ENCODE results near the gene EDA.

The EDA gene

DNA sequence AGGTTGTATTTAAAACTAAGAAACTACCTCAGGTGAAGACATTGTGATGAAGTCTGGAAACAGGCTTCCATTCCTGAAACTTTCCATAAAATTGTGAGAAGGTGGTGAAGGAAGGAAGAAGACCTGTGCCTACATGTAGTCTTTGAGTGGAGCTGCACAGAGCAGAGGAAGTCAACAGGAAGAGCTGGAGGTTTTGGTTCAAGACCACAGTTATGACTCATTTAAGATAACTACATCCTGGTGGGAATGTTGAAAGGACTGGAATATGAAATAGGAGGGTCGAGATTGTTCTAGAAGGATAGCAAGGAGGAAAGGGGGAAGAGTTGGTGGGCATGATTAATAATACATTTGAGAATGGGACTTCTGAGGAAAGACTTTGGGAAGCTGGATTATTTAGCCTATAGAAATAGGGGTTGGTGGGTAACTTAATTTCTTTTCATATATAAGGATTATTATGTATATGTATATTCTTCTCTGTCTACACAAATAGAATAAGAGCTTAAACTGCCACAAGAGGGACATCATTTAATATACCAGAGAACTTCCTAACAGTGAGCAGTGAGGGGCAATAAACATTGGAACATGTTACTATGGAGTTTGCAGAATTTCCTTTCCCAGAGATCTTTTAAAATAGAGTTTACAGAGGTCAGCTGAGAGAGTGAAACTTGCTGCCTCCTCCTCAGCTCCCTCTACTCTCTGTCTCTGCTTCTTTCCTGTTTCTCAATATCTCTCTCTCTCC is 410.4 kb downstream of the EDA start:
- no peak for DNase-seq (ENCODE audit: low read depth, low spot score)

- no peak for DNase-seq (ENCODE audit: low read depth, low spot score)
These were observed 410.9 kb downstream of the EDA start for GRCh38 chrX:70026851-70027200.

DNA sequence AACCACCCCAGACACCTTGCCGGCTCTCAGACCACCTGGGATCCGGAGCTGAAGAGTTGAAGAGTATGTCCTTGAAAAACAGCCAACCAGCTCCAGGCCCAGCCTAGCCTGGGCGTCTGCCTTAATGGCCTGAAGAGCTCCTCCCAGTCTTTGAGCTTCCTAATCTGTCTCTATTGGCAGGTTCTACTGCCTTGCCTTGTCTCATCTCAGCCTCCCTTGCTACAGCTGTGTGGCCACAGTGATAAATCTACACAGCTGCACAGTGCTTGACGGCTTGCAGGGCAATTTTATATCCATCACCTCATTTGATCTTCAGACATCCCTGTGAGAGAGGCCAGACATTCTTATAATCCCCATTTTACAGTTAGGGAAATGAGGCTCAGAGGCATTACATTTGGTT is 413.9 kb downstream of the EDA start:
- DNase-seq (ENCODE audit: low read depth, low spot score), result peak; percentile 79

GRCh38 chrX:70030301-70030767 is 414.4 kb downstream of the EDA start:
- peak; percentile 72 for DNase-seq (ENCODE audit: low read depth, low spot score)

DNA sequence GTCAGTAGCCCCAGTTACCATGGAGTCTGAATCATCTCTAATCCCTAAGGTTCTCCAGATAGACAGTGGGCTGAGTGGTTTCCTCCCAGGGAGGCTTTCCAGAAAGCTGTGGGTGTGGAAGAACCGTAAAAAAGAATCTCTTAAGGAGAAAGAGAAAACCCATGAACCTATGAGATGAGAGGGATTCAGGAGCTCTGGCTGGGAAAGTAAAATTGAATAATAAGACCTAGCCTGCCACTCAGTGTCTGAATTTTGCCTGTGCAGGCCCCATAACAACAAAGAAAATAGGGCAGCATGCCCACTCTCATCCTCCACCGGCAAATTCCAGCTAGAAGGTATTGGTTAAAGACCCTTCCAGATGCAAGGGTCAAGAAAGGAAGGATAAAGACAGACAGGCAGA is 416.9 kb downstream of the EDA start:
- no peak for DNase-seq (ENCODE audit: low read depth, low spot score)

GRCh38 chrX:70033348-70034051 is 417.6 kb downstream of the EDA start:
- peak; percentile 64 for DNase-seq (ENCODE audit: low read depth, low spot score)

- DNase-seq (ENCODE audit: low read depth, low spot score), result no peak
These were observed 418.7 kb downstream of the EDA start for GRCh38 chrX:70034646-70035045.

DNA sequence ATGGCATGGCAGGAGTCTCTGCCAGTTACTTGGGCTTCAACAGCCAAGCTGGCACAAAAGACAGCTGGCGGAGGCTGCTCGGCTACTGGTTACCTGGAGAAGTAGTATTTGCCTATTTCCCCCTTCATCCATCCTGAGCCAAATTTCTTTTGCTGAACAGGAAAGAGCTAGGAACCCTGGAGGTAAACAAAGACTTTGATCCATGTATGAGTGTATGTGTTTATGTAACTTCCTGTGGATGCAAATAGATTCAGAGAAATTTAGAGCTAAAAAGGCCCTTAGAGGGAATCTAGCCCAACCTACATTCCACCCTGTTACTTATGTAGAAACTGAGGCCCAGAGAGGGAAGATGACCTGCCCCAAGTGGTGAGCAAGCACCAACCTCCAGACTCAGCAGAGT is 422.6 kb downstream of the EDA start:
- DNase-seq (ENCODE audit: low read depth, low spot score), result no peak

- DNase-seq (ENCODE audit: low read depth, low spot score), result no peak
These were observed 423.0 kb downstream of the EDA start for GRCh38 chrX:70038951-70039350.

- no peak for DNase-seq (ENCODE audit: low read depth, low spot score)
These were observed 423.8 kb downstream of the EDA start for GRCh38 chrX:70039758-70040157.

DNA sequence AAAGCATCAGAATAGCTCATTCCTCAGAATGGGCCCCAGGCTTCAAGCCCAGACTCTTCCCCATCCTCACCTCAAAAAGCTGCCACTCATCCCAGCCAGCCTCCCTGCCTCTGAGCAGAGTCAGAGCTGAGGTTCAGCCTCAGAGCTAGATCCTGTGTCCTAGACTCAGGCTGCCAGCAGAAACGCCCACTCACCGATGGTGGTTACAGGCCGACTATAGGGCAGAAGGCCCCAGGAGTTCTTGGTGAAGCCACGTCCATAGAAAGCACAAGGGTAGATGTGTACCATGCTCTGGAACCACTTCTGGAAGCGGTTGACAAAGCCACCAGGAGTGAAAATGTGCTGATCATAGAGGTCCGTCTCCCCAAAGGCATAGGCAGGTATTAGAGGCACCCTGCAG is 426.1 kb downstream of the EDA start:
- DNase-seq (ENCODE audit: low read depth, low spot score), result no peak

GRCh38 chrX:70042399-70043371 is 426.8 kb downstream of the EDA start:
- DNase-seq (ENCODE audit: low read depth, low spot score), result peak; percentile 72

DNA sequence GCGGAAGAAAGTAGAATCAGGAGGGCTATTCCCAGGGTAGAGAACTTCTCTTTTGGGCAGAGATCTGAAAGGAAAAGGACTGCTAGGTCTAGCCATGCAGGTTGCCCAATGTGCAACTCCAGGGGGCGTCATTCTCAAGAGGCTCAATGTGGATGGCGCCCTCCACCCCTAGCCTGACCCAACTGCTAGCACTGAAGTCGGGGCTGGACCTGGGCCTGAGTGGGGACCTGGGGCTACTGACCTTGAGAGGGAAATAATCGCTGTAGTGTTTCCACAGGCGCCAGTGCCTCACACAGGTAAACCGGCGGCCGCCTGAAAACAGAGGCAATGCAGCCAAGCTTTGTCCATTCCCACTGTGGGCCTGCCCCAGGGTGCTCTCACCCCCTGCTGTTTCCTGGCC is 427.8 kb downstream of the EDA start:
- DNase-seq (ENCODE audit: low read depth, low spot score), result no peak

- no peak for DNase-seq (ENCODE audit: low read depth, low spot score)
These were observed 428.8 kb downstream of the EDA start for GRCh38 chrX:70044541-70045245.

DNA sequence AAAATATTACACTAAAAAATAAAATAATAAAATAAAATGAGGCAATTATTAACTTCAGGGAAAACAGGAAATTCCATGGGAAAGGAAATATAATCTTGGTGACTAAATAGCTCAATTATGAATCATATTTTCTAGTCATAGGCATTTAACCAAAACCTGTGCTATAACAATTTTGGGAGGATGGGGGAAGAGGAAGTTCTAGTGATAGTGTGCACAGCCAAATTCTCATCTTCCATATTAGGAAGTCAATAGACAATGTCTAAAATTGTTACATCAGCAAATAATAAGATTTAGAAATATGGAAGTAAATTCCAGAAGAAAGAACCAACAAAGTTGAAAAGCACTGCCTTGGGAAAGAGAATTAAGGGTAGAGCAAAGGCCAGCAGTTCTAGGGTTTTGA is 431.1 kb downstream of the EDA start:
- DNase-seq (ENCODE audit: low read depth, low spot score), result no peak

DNA sequence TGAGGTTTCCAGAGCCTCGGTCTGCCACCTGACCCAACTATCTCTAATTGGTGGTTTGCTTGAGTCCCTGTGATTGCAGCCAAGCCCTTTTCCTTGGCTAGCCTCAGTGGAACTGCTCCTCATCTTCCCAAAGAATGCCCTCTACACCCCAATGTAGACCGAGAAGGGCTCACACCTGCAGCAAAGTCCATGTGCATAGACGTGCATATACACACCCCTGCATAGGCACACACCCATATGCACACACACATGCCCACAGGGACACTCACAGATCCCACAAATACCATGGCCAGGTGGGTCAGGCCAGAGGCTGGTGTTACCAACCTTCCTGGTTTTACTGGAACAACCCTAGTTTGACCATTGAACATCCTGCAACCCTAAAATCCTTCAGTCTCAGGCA is 433.5 kb downstream of the EDA start:
- DNase-seq (ENCODE audit: low read depth, low spot score), result no peak

DNA sequence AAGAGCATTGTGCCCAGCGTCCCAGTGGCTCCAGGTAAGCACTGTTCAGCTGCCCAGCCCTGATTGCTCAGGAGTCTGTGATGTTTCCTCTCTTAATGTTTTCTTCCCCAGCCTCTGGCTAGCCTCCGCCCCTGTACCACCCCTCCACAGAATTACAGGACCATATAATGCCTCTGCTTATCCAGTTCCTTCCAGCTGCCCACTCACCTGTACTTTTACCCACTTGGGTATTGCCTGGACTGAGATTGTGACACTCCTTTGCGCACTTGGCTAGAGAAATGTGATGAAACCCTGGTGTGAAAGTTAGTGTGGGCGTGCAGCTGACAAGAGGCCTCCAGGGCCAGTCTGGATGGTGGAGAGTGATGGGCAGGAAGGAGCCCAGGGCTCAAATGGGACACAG is 434.0 kb downstream of the EDA start, which contains the start of gene AWAT2:
TSS of gene AWAT2 (minus strand) at position 14 of the 400 bp plus-strand sequence. CDS start at position 8, 6 bp downstream.
- no peak for DNase-seq (ENCODE audit: low read depth, low spot score)

GRCh38 chrX:70052895-70053615 is 437.1 kb downstream of the EDA start:
- no peak for DNase-seq (ENCODE audit: low read depth, low spot score)

DNA sequence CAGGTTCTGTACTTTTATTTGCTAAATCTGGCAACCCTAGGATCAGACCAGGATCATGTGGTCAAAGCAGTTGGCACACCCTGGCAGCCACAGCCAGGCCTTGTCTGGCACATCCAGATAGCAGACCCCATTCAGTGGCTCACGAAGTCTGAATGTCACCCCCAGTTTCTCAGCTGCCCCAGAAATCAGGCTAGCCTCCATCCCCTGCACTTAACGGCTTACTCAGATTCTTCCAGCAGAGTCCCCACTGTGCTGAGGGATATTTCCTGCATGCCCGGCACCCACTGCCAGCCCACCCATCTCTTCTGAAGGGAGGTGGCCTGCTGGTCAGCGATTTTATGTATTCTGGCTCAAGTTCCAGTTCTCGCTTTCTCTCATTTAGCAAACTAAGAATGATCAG is 438.5 kb downstream of the EDA start:
- DNase-seq (ENCODE audit: low read depth, low spot score), result no peak

DNA sequence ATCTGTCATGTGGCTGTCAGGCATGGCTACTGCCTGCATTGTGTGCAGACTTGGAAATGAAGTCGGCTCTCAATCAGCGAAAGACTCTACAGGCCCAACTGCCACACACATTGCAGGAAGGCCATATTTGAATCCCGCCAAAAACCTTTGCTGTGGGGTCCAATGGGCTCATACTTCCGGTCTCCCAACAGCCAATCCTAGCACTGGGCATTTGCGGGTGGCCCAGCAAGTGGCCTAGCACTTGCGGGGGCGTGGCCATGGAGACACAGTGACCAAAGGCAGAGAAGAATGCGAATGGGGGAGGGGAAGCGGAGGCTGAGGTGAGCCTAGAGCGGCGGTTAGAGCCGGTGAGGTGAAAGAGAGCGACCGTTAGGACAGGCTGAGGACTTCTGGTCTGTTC is 446.2 kb downstream of the EDA start, which contains the start of gene OTUD6A:
TSS of gene OTUD6A (plus strand) at position 382 of the 400 bp plus-strand sequence. CDS start 68 bp downstream, outside the sequence.
- peak; percentile 10 for DNase-seq (ENCODE audit: low read depth, low spot score)

Measured in ELF-1 (cell line).